KG1 (cell line): ENCODE measurements around the gene UNC45A.

Source experiments
- DNase-seq: peaks from one replicate; lab custom pipeline; 2025; lab: John Stamatoyannopoulos, UW

UNC45A gene

DNA sequence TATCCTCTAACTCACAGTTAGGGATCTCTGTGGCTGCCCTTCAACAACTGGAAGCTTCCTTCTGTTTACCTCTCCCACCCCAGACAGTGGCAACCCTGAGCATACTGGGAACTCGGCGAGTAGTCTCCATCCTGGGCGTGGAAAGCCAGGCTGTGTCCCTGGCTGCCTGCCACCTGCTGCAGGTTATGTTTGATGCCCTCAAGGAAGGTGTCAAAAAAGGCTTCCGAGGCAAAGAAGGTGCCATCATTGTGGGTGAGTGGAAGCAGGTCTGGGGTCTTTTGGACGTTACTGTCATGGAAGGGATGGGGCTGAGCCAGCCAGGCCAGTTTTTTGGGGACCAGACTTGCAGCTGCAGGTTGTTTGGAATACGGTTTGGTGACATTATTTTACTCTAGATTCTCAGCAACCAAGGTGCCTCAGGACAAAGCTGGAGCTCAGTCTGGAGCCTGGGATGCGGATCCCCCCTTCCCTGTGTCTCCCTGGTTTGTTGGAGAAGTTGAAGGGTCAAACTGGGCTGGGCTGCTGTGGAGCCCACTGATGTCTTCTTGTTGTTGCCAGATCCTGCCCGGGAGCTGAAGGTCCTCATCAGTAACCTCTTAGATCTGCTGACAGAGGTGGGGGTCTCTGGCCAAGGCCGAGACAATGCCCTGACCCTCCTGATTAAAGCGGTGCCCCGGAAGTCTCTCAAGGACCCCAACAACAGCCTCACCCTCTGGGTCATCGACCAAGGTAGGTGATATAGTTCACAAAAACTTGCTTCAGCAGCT lies 7.5 kb downstream of the UNC45A start:
- DNase-seq: no peak

DNA sequence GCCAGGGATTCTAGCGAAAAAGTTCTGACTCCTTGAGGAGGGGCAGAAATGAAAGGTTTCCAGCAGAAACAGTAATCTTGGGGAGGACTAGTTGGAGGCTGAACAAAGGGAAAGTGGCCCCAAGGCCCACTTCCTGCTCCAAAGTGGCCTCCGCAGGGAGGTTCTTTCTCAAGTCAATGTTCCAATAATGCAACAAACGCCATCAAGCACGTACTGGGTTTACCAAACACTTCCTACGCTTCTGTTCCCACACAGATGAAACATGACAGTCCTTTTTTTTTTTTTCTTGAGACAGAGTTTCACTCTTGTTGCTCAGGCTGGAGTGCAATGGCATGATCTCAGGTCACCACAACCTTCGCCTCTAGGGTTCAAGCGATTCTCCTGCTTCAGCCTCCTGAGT lies 10.0 kb downstream of the UNC45A start:
- no peak for DNase-seq

DNA sequence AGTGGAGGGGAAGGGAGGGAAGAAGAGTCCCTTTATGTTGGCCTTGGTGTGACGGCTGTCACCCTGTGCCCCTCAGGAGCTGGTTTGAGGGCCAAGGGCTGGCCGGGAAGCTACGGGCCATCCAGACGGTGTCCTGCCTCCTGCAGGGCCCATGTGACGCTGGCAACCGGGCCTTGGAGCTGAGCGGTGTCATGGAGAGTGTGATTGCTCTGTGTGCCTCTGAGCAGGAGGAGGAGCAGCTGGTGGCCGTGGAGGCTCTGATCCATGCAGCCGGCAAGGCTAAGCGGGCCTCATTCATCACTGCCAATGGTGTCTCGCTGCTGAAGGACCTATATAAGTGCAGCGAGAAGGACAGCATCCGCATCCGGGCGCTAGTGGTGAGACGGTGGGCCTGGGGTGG lies 11.5 kb downstream of the UNC45A start:
- no peak for DNase-seq

DNA sequence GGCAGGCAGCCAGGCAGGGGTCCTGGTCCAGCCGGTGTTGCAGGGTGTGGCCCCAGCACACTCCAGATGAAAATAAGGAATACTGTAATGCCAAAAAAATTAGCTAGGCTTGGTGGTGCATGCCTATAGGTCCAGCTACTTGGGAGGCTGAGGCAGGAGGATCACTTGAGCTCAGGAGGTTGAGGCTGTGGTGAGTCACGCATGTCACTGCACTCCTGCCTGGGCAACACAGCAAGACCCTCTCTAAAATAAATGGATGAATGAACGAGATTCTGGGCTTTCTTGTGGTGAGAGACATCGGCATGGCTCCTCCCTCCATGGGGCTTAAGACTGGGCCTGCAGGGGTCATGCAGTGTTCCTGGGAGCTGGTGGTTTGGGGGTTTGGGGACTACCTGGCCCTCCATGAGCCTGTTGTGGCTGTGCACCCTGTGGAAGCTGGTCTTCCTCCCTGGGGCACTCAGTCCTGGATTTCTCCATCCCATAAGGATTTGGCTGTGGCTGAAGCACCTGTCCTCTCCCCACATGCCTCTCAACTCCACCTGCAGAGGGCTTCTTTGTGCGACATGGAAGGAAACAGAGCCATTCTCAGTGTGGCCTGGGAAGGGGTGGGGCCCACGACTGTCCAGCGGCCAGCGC lies 12.0 kb downstream of the UNC45A start:
- DNase-seq: no peak

DNA sequence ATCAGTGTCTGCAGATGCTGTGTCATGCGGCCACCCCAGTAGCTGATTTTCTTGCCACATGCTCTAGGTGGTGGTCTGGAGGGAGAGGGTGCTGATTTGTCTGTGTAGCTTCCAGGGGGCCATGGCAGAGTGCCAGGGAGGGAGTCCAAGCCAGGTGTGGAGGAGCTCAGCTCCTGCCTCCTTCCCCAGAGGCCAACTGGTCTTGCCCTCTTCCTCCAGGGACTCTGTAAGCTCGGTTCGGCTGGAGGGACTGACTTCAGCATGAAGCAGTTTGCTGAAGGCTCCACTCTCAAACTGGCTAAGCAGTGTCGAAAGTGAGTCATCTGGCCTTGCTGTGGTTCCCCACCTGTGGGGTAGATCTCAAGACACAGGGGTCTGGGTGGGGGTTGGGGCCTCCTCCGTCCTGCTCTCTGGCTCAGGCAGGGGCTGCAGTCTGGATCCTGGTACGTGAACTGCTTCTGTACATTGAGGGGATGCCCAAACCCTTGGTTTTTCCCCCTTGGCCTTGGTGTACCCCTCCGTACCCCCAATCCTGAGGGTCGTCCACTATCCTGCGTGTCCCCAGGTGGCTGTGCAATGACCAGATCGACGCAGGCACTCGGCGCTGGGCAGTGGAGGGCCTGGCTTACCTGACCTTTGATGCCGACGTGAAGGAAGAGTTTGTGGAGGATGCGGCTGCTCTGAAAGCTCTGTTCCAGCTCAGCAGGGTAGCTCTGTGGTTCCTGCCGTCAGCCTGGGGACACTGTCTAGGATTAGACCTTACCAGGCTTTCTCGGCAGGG lies 12.7 kb downstream of the UNC45A start:
- no peak for DNase-seq

DNA sequence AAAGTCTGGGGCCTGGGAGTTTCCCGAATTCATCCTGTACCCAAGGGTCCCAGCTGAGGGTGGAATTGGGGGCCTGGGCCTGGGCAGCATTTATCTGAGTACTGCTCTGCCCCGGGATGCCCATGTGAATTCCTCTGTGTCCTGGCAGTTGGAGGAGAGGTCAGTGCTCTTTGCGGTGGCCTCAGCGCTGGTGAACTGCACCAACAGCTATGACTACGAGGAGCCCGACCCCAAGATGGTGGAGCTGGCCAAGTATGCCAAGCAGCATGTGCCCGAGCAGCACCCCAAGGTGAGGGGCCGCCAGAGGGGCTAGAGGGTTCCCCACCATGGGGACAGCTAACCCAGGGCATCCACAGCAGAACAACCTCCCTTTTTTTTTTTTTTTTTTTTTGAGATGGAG lies 13.4 kb downstream of the UNC45A start:
- no peak for DNase-seq

DNA sequence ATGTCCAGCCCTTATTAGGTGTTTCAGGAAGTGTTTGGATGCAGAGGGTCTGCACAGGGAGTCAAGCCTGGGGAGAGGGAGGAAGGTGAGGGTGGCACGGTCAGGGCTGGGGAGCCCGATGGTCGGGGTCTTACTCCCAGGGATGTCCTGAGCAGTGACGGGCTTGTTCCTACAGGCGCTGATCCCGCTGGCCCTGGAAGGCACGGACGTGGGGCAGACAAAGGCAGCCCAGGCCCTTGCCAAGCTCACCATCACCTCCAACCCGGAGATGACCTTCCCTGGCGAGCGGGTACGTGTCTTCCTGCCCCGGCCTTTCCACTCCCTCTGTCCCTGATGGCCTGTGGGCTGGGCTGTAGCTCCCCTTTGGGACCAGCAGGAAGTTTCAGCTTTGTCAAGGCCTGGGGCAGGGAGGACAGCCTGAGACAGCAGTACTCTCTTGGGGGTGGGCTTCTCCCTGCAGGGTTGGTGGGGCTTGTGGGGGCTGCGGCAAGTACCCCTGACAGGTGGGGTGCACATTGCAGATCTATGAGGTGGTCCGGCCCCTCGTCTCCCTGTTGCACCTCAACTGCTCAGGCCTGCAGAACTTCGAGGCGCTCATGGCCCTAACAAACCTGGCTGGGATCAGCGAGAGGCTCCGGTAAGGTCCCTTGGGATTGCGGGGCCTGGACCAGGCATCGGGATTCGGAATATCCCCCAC lies 15.0 kb downstream of the UNC45A start:
- no peak for DNase-seq

DNA sequence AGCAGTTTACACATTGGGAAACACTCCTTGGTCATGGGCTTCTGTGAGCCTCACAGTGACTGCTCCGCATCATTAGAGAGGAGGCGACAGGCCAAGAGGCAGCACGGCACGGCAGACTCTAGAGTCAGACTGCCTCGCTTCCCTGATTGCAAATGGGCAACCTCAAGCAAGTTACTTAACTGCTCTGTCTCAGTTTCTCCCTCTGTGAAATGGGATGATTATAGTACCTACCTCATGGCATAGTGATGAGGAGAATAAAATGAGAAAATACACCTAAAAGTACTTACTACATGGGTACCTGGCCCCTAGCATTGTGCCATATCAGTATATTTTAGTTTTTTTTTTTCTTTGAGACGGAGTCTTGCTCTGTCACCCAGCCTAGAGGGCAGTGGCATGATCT lies 15.6 kb downstream of the UNC45A start:
- DNase-seq: no peak

DNA sequence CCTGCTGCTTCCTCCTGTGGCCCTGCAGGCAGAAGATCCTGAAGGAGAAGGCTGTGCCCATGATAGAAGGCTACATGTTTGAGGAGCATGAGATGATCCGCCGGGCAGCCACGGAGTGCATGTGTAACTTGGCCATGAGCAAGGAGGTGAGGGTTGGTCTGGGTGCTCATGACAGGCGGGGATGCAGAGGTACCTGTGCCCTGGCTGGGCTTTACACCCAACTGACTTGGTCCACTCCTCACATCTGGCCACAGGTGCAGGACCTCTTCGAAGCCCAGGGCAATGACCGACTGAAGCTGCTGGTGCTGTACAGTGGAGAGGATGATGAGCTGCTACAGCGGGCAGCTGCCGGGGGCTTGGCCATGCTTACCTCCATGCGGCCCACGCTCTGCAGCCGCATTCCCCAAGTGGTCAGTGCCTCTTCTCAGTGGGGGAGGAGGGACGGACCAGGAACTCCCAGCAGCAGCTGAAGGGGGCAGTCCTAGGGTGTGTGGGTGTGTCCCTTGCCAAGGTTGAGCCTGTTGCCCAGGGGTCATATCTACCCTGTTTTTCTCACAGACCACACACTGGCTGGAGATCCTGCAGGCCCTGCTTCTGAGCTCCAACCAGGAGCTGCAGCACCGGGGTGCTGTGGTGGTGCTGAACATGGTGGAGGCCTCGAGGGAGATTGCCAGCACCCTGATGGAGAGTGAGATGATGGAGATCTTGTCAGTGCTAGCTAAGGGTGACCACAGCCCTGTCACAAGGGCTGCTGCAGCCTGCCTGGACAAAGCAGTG lies 18.0 kb downstream of the UNC45A start:
- no peak for DNase-seq

DNA sequence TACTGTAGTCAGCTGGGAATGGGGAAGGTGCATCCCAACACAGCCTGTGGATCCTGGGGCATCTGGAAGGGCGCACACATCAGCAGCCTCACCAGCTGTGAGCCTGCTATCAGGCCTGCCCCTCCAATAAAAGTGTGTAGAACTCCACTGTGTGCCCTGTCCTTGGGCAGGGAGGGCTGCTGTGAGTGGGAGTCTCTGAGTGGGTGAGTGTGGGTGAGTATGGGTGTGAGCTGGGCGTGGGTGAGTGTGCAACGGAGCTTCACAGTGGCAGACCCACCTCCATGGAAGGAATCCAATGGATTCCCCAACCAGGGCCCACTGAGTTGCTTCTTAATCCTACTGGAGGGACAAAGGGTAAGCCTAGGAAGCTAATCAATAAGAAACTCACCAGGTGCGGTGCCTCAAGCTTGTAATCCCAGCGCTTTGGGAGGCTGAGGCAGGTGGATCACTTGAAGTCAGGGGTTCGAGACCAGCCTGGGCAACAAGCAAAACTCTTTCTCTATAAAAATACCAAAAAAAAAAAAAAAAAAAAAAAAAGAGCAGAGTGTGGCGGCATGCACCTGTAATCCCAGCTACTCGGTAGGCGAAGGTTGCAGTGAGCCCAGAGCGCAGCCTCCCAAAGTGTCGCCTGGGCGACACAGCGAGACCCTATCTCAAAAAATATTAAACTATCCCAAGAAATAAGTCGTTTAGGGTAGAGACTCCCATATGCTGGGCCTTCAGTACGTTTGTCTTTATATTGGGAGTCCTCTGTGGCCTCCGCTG lies 19.0 kb downstream of the UNC45A start:
- no peak for DNase-seq

DNA sequence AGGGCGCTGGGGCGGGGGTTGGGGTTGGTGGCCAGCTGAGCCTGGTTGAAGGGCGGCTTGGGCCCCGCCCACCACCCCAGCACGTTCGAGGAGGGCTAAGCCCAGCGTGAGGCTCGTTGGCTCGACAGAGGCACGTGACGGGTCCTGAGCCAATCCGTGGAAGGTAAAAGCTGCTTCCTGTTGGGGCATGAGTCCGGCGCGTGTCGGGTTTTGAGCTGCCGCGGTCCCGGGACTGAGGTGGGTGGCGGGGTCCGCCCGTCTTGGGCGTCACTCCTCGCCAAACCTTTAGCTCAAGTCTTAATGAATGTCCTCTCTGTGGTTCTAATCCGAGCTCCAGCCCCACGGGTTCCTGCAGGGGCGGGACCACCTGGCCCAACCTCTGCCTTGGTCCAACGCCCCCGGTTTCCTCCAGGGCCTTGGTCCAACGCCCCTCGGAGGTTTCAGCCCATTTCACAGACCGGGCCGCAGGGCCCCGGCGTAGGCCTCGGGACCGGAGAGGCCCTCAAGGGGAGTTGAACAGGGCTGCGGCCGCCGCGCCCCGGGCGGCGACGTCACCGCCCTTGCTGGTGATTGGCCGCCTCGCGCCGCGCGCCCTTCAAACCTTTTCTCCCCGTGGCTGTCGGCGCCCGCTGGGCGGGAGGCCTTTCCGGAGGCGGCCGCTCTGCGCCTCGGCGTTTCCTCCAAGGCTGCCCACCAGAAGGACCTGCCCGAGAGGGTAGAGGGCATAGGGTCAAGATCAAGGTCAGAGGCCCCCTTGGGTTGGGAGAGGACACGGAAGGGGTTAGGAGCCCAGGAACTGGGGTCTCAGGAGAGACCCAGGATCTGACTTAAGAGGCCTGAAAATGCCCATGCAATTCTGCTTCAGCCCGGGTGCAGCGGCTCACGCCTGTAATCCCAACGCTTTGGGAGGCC lies 19.9 kb downstream of the UNC45A start, which contains the start of gene RCCD1:
Gene RCCD1, plus strand, starts transcription at position 173 of the 912 bp plus-strand sequence. CDS start 1,851 bp downstream, outside the sequence.
- peak; percentile 68 for DNase-seq

DNA sequence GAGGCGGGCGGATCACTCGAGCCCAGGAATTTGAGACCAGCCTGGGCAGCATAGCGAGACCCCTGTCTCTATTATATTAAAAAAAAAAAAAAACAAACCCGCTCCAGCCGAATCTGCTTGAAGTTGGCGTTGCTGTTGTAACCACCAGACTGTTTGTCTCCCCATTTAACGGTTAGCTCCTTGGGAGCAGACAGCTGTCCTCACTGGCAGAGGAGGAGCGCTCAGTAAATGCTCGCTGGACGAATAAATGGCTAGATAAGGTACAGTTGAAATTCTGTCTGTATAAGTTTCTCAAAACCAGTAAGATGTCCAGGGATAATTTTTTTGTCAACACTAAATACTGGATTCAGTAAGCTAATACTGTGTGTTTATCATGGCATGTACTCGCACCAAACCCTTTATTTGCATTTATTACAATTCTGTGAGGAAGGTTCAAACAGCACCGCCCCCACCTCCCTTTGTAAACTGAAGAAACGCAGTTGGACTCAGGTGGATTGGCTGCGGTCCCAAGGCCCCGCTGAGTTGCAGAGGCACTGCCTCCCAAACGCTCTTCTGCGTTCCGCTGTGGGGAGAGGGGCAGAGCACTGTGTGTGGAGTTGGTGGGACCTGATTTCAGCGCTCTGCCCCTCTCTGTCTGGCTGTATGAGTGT lies 20.7 kb downstream of the UNC45A start:
- no peak for DNase-seq

DNA sequence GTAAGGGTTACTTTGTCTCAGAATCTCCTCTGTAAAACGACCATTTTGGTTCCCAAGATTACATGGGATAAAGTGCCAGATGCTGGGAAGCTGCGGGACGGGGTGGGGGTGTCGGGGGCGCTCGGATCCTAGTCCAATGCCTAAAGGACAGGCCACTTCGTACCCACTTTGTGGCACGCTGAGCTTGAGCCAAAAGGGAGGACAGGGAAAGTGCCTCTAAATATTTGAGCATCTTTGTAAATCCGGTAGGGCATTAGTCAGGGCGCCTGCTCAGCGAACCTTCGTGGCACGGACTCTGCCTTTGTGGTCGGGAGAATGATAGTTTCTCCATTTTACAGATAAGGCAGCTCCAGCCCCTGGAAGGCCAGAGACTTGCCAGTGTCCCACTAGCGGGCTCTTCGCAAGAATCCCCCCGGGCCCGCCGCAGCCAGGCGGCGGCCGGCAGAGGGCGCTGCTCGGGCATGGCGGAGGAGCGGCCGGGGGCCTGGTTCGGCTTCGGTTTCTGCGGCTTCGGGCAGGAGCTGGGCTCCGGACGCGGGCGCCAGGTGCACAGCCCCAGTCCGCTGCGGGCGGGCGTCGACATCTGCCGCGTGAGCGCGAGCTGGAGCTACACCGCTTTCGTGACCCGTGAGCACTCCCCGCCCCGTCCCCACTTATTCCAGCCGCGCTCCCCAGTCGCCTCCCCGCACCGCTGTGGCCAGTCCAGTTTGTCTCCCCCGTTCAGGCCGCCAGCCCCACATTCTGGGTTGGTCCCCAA lies 21.4 kb downstream of the UNC45A start:
- no peak for DNase-seq

DNA sequence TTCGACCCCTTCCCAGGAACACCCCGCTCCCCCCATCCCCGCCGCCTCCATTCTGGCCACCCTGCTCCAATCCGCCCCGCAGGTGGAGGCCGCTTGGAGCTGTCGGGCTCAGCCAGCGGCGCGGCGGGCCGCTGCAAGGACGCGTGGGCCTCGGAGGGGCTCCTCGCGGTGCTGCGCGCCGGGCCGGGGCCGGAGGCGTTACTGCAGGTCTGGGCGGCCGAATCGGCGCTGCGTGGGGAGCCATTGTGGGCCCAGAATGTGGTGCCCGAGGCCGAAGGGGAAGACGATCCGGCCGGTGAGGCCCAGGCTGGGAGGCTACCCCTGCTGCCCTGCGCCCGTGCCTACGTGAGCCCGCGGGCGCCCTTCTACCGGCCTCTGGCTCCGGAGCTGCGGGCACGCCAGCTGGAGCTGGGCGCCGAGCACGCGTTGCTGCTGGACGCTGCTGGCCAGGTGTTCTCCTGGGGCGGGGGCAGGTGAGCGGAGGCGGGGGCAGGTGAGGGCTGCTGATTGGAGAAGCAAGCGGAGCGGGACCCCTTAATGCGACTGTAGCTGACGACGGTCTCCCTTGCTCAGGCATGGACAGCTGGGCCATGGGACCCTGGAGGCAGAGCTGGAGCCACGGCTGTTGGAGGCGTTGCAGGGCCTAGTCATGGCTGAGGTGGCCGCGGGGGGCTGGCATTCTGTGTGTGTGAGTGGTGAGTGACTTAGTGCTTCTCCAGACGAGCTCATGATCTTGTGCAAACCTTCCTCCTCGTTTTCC lies 22.1 kb downstream of the UNC45A start:
- no peak for DNase-seq

DNA sequence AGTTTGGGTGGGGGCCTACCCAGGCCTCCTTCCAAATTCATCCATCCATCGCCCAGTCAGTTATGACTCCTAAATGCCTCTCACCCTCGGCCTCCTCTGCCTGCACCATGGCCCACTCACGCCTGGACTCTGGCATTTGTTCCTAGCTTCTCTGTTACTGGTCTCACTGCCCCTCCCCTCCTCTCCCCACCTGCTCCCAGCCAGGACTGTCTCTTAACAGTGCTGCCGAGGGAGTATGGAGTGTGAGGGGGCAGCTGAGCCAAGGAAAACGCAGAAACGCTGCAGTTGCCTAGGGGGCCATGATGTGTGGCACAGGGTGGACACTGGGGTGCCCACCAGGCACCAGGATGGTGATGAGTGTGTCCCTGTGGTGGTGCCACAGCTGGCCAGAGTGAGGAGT lies 22.7 kb downstream of the UNC45A start:
- DNase-seq: no peak

DNA sequence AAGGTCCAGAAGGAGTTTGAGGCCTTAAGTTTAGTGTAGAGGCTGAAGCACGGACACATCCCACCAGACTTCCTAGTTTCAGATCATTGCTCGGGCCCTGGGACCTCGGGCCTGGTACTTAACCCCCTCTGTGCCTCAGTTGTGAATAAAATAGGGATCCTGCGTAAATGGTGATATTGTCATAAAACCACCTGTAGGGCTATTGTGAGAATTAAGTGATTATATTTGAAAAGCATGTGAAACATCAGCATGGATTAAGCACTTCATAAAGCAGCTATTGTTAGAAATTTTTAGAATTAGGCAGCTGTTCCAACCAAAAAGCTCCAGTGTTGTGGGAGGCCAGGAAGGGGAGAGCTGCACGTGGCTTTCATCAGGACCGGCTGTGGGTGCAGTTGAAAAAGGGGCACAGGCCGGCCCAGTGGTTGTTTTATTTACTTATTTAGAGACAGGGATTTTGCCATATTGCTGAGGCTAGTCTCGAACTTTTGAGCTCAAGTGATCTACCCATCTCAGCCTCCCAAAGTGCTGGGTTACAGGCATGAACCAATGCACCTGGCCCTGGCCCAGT lies 24.0 kb downstream of the UNC45A start:
- DNase-seq: no peak

DNA sequence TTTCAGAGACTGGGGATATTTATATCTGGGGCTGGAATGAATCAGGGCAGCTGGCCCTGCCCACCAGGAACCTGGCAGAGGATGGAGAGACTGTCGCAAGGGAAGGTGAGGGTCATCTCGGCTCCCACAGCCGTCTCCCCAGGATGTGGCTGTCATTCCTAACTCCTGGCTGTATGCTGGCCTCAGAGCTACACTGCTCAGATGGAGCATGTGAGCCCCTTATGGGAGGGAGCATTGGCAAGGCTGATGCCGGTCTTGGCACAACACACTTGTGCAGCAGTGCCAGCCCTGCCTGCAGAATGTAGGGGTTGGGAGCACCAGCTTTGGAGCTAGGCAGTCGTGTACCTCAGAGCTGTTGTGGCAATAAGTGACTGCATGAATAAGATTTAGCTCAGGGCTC lies 24.8 kb downstream of the UNC45A start:
- DNase-seq: no peak
